Measurements from ENCODE around the gene PCDHGB4. TPM values are rescaled to one million over a fixed set of nuclear protein-coding genes. Genes with fewer than 3 reads are reported as not detected.

The PCDHGB4 gene
- total and polyA plus RNA-seq, 2 of the 13 experiments (the other 11 are each of a cell fraction or from before 2014, with no cell fraction given): 1.7 to 3.3 TPM

- no peak for TF ChIP-seq ZBED4 (CRISPR knock-in tag; IDR thresholded peaks at IDR 0.05; ENCODE audit: borderline replicate concordance)
These were observed 26.8 kb upstream of the PCDHGB4 start (continued) for GRCh38 chr5:141360685-141361084.

- CTCF ChIA-PET (ENCODE audit: low intra/inter-chr PET ratio, low total read pairs): no interaction called here
- DNase-seq (ENCODE audit: low spot score) (no peak), FAIRE-seq (no peak), ATAC-seq (no peak)
- in situ Hi-C loops (cut with HindIII; ENCODE audit: extremely low pct_ligation_motif_present, low pct_unique_long_range_greater_than_20kb): no loop called here
- Histone ChIP-seq H3K27ac (ENCODE audit: extremely low read length, insufficient read depth, low read length) (no peak overlapping the region), H3K9me3 (ENCODE audit: low read length) (peaks cover 54% of the 10 kb centered on the region), H4K20me1 (ENCODE audit: insufficient read depth, low read length) (no peaks in the 10 kb centered on the region), H3K27me3 (ENCODE audit: control insufficient read depth in 1 of 2, insufficient read depth in 2 of 2, low read length in 2 of 2) (no peaks in the 10 kb centered on the region), H3K4me1 (ENCODE audit: insufficient read depth, low read length) (no peaks in the 10 kb centered on the region), H3K36me3 (replicated peaks in 1 of 2; ENCODE audit: control insufficient read depth in 1 of 2, insufficient read depth in 2 of 2, low read length in 2 of 2) (no peaks in the 10 kb centered on the region), H2AFZ (ENCODE audit: low read length) (no peak overlapping the region), H3K9ac (ENCODE audit: insufficient read depth, low read depth, low read length) (no peak overlapping the region), H3K4me3 (replicated peaks in 1 of 3; ENCODE audit: insufficient read depth in 1 of 3, low read depth in 2 of 3, low read length in 3 of 3) (no peak overlapping the region), H3K79me2 (ENCODE audit: insufficient read depth, low read length) (no peaks in the 10 kb centered on the region), H3K4me2 (ENCODE audit: low read depth, low read length) (no peak overlapping the region)
- POLR2A ChIA-PET: no interaction called here
- intact Hi-C loops (cut with micrococcal nuclease; ENCODE audit: unreplicated experiment): no loop called here
- no TSS peak for BruUV-seq (replicated peaks)
- TF ChIP-seq ZNF263 (CRISPR knock-in tag; IDR thresholded peaks at IDR 0.05) (no peak), TMF1 (CRISPR knock-in tag; IDR thresholded peaks at IDR 0.05; ENCODE audit: low read depth) (no peak), HNRNPH1 (optimal IDR thresholded peaks at IDR 0.05; ENCODE audit: low read depth, low read length) (no peak), ZBTB43 (CRISPR knock-in tag; conservative IDR thresholded peaks at IDR 0.05) (no peak), ZHX2 (IDR thresholded peaks at IDR 0.05; ENCODE audit: low read depth) (no peak), ZHX2 (CRISPR knock-in tag; IDR thresholded peaks at IDR 0.05; ENCODE audit: borderline replicate concordance) (no peak), YEATS4 (CRISPR knock-in tag; IDR thresholded peaks at IDR 0.05; ENCODE audit: borderline replicate concordance) (no peak), RARA (CRISPR knock-in tag; IDR thresholded peaks at IDR 0.05) (no peak)
These were observed 24.8 kb upstream of the PCDHGB4 start for GRCh38 chr5:141362719-141363118.

All from HepG2 (cell line).